Stimulated activated CD4-positive, alpha-beta T cell treated with anti-CD3 and anti-CD28 coated beads, Interleukin-15, amount 100 ng/mL, for 48 hours (primary cell): Measurements from ENCODE around the gene GALNT13.

Source experiments
- DNase-seq, 2 donors: peaks; one replicate each; pipeline ENCODE4 v3.0.0-alpha.2; 2020; ENCODE audit warnings: low read depth in 2 of 2

GALNT13 gene

GRCh38 chr2:153871231-153872221 lies at the start of gene GALNT13:
TSS of gene GALNT13 (plus strand) at chr2:153871922.
- no peak for DNase-seq

GRCh38 chr2:153823880-153824279 lies 47.8 kb upstream of the GALNT13 start:
- DNase-seq: no peak

GRCh38 chr2:153828335-153828734 lies 43.4 kb upstream of the GALNT13 start:
- DNase-seq: no peak

- DNase-seq: no peak
Observed at GRCh38 chr2:153834662-153835061, 37.1 kb upstream of the GALNT13 start.

- no peak for DNase-seq
Observed at GRCh38 chr2:153858250-153858649, 13.5 kb upstream of the GALNT13 start.

GRCh38 chr2:153864022-153864421 lies 7.7 kb upstream of the GALNT13 start:
- DNase-seq: no peak

GRCh38 chr2:153866595-153866994 lies 5.1 kb upstream of the GALNT13 start:
- no peak for DNase-seq

GRCh38 chr2:153870308-153870707 lies 1.4 kb upstream of the GALNT13 start:
- DNase-seq: no peak

GRCh38 chr2:153872311-153873051 lies 759 bp downstream of the GALNT13 start:
- no peak for DNase-seq

- no peak for DNase-seq
Observed at GRCh38 chr2:153873052-153874048, 1.6 kb downstream of the GALNT13 start.

- no peak for DNase-seq
Observed at GRCh38 chr2:153875801-153876466, 4.2 kb downstream of the GALNT13 start.

GRCh38 chr2:153880926-153881325 lies 9.2 kb downstream of the GALNT13 start:
- DNase-seq: no peak

- DNase-seq: no peak
Observed at GRCh38 chr2:153886833-153887232, 15.1 kb downstream of the GALNT13 start.

GRCh38 chr2:153890576-153890975 lies 18.9 kb downstream of the GALNT13 start:
- no peak for DNase-seq

GRCh38 chr2:153891051-153891450 lies 19.3 kb downstream of the GALNT13 start:
- no peak for DNase-seq

GRCh38 chr2:153912798-153913396 lies 41.2 kb downstream of the GALNT13 start:
- DNase-seq: peak in 1 of 2 donors; percentile 0

GRCh38 chr2:153917570-153917969 lies 45.8 kb downstream of the GALNT13 start:
- DNase-seq: no peak

- no peak for DNase-seq
Observed at GRCh38 chr2:153935511-153935910, 63.8 kb downstream of the GALNT13 start.

GRCh38 chr2:153939124-153939796 lies 67.5 kb downstream of the GALNT13 start:
- DNase-seq: no peak

GRCh38 chr2:153940511-153940910 lies 68.8 kb downstream of the GALNT13 start:
- DNase-seq: no peak
